T-helper 1 cell treated with Interleukin-12 subunit alpha and Interleukin-12 subunit beta and Interleukin-4 antibody, amounts not matched to agents 30 μg/mL and 1 μg/mL, for 36 hours (primary cell): ENCODE measurements around the gene SLC26A8.
"Not testable (repeated sequence)": the region's sequence is repeated elsewhere in the genome, so short reads cannot be mapped to it uniquely, and the experiment has no call there.

Experiments used
- H3K27ac Mint-ChIP-seq: one replicate; pipeline ENCODE4 v1.8.0; 2021; ENCODE audit warnings: mild to moderate bottlenecking, mixed read lengths
- H3K27me3 Mint-ChIP-seq: one replicate; pipeline ENCODE4 v1.8.0; 2021; ENCODE audit warnings: low read depth, mixed read lengths
- H3K36me3 Mint-ChIP-seq: one replicate; pipeline ENCODE4 v1.8.0; 2021; ENCODE audit warnings: low read depth, mixed read lengths
- H3K4me1 Mint-ChIP-seq: one replicate; pipeline ENCODE4 v1.8.0; 2021; ENCODE audit warnings: low read depth, mixed read lengths
- H3K4me3 Mint-ChIP-seq: one replicate; pipeline ENCODE4 v1.8.0; 2021; ENCODE audit warnings: mild to moderate bottlenecking, moderate library complexity, mixed read lengths
- H3K9me3 Mint-ChIP-seq: one replicate; pipeline ENCODE4 v1.8.0; 2021; ENCODE audit warnings: mixed read lengths

SLC26A8 gene

DNA sequence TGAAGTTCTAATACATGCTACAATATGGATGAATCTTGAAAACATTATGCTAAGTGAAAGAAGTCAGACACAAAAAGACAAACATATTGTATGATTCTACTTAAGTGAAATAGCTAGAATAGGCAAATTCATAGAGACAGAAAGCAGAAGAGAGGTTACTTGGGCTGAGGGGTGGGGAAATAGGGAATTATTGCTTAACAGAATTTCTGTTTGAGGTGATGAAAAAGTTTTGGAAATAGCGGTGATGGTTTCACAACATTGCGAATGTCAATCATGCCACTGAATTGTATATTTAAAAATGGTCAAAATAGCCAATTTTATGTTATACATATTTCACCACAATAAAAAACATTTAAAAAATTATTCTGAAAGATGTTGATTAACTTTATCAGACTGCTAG lies 6.1 kb downstream of the SLC26A8 start:
- no peaks in the 10 kb centered on the region for H3K4me1 Mint-ChIP-seq
- no peaks in the 10 kb centered on the region for H3K9me3 Mint-ChIP-seq
- no peak overlapping the region for H3K27ac Mint-ChIP-seq
- peaks cover 17% of the 10 kb centered on the region for H3K27me3 Mint-ChIP-seq
- no peak overlapping the region for H3K4me3 Mint-ChIP-seq
- no peaks in the 10 kb centered on the region for H3K36me3 Mint-ChIP-seq

DNA sequence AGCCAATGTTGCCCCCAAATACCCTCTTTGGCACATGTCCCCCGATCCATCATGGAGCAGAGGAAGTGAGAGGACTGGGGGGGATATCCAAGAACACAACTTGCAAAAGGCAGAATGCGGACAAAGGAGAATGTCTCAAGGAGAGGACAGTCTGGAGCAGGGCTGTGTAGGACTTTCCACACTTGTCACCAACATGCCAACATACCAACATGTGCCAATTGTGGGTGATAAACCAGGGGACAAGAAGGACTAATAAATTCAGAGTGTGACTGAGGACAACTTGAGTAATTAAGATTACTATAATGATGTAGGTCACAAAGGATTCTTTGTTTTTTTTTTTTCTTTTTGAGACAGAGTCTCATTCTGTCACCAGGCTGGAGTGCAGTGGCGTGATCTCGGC lies 8.8 kb downstream of the SLC26A8 start:
- Mint-ChIP-seq H3K36me3 (no peaks in the 10 kb centered on the region), H3K27ac (no peak overlapping the region), H3K27me3 (peaks cover 21% of the 10 kb centered on the region), H3K4me1 (no peaks in the 10 kb centered on the region), H3K9me3 (no peaks in the 10 kb centered on the region), H3K4me3 (no peak overlapping the region)

DNA sequence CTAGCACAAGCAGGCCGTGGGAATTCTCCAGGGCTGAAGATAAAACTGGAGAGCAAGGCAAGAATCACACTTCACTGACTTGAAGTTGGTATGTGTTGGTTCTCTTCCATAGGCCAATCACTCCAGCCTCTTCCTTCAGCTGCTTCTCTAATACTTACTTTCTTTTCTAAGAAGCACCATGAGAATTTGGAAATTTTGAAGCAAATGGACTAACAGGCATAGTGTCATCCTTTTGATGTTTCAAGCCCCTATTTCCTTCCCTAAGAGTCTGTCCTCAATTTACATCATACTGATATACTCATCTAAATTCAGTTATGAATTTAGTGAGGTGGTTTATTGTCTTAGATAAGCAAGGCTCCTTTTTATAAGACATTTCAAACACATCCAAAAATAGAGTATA lies 24.0 kb downstream of the SLC26A8 start:
- Mint-ChIP-seq H3K36me3 (no peaks in the 10 kb centered on the region), H3K27me3 (peaks cover 11% of the 10 kb centered on the region), H3K9me3 (no peaks in the 10 kb centered on the region), H3K4me1 (no peaks in the 10 kb centered on the region), H3K27ac (no peak overlapping the region), H3K4me3 (no peak overlapping the region)

DNA sequence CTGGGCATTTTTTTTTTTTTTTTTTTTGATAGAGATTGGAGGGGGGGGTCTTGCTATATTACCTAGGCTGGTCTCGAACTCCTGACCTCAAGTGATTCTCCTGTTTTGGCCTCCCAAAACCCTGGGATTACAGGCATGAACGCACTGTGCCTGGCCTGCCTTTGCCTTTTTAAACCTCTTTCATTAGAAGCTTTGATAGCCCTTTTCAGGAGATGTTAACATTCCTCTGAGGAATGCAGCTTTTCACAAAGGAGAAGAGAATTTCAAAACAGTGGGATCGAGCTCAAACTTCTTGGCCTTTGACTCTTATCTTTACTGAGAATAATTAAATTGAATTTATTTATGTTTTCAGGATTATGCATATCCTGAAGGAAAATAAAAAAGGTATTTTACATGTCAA lies 31.3 kb downstream of the SLC26A8 start:
- Mint-ChIP-seq H3K4me1 (no peaks in the 10 kb centered on the region), H3K4me3 (no peak overlapping the region), H3K27ac (no peak overlapping the region), H3K9me3 (no peaks in the 10 kb centered on the region), H3K27me3 (peaks cover 4% of the 10 kb centered on the region), H3K36me3 (no peaks in the 10 kb centered on the region)

DNA sequence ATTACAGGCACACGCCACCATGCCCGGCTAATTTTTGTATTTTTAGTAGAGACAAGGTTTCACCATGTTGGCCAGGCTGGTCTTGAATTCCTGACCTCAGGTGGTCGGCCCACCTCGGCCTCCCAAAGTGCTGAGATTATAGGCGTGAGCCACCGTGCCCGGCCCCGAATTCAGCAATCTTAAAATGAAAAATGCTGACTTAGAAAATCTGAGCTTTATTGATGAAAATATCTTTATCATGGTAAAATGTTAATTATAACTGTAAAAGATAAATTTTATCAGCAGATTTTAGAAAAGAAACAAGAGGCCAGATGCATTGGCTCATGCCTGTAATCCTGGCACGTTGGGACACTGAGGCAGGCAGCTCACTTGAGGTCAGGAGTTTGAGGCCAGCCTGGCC lies 36.4 kb downstream of the SLC26A8 start:
- H3K27ac Mint-ChIP-seq, H3K4me3 Mint-ChIP-seq, H3K9me3 Mint-ChIP-seq, H3K4me1 Mint-ChIP-seq, H3K36me3 Mint-ChIP-seq: not testable (repeated sequence)
- H3K27me3 Mint-ChIP-seq = peaks cover 17% of the 10 kb centered on the region

DNA sequence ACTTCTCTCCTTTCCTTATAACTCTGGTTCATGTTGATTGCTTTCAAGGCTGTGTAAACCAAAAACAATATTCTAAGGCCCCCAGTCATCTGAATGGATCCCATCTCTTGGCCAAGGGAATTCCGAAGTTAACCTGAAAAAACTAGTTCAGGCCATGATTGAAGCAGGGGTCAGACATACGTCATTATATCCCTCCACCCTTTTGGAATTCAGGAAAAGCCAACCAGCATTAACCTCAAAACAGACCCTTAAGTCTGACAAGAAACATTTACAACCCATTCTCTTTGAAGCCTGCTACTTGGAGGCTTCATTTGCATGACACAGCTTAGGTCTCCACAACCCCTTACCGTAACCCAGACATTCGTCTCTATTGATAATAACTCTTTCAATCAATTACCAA lies 39.7 kb downstream of the SLC26A8 start:
- Mint-ChIP-seq H3K4me3 (no peak overlapping the region), H3K27me3 (peaks cover 31% of the 10 kb centered on the region), H3K27ac (no peak overlapping the region), H3K36me3 (no peaks in the 10 kb centered on the region), H3K9me3 (no peaks in the 10 kb centered on the region), H3K4me1 (no peaks in the 10 kb centered on the region)

DNA sequence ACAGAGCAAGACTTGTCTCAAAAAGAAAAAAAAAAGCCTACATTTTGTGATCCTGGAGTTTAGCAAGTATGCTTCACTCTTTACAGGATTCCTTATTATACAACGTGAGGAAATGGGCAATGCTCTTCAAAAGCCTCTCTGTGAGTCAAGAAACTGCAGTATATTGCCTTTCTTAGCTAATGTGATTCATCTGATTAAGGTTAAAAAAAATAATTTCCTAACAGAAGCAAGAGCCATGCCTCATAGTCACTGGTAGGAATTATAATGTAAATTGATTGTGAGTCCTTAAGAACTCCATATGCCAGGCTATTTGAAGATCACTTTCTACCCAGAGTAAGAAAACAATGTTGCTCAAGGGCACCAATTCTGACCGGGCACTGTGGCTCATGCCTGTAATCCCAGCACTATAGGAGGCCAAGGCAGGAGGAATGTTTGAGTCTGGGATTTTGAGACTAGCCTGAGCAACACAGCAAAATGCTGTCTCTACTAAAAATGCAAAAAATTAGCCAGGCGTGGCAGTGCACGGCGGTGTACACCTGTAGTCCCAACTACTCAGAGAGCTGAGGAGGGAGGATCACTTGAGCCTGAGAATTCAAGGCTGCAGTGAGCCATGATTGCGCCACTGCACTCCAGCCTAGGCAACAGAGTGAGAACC lies 43.3 kb downstream of the SLC26A8 start:
- H3K36me3 Mint-ChIP-seq = no peaks in the 10 kb centered on the region
- H3K4me1 Mint-ChIP-seq = no peaks in the 10 kb centered on the region
- no peaks in the 10 kb centered on the region for H3K9me3 Mint-ChIP-seq
- H3K4me3 Mint-ChIP-seq = no peak overlapping the region
- H3K27ac Mint-ChIP-seq = no peak overlapping the region
- peaks cover 34% of the 10 kb centered on the region for H3K27me3 Mint-ChIP-seq

DNA sequence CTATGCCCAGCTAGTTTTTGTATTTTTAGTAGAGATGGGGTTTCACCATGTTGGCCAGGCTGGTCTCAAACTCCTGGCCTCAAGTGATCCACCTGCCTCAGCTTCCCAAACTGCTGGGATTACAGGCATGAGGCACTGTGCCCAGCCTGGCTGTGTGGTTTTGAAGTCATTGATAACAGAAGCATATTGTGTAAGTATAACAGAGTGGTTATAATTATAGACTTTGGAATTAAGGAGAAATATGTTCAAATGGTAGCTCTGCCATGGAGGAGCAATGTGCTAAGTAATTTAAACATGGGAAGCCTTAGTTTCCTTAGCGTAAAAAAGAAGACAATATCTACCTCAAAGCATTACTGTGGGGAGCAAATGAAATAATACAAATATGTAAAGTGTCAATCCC lies 44.3 kb downstream of the SLC26A8 start:
- H3K9me3 Mint-ChIP-seq, H3K4me3 Mint-ChIP-seq, H3K27ac Mint-ChIP-seq, H3K36me3 Mint-ChIP-seq, H3K4me1 Mint-ChIP-seq: not testable (repeated sequence)
- peaks cover 33% of the 10 kb centered on the region for H3K27me3 Mint-ChIP-seq

DNA sequence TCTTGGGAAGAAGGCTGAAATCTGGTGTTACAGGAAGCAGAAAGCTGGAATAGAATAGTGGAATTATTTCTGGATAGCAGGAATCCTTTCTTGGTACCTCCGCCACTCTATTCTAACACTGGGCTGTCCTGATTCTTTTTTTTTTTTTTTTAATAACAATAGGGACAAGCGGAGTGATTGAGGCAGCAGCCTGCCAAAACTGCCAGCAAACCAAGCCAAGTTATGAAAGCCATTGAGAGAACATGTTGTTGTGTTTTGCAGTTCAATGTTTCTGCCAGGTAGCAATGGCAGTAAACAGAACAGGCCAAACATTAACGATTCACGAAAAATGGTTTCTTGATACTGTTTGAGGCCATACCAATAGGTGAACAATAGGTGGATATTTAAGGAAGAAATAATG lies 47.1 kb downstream of the SLC26A8 start:
- Mint-ChIP-seq H3K36me3 (no peaks in the 10 kb centered on the region), H3K9me3 (no peaks in the 10 kb centered on the region), H3K27ac (no peak overlapping the region), H3K4me1 (peaks cover 3% of the 10 kb centered on the region), H3K27me3 (peaks cover 18% of the 10 kb centered on the region), H3K4me3 (no peak overlapping the region)

DNA sequence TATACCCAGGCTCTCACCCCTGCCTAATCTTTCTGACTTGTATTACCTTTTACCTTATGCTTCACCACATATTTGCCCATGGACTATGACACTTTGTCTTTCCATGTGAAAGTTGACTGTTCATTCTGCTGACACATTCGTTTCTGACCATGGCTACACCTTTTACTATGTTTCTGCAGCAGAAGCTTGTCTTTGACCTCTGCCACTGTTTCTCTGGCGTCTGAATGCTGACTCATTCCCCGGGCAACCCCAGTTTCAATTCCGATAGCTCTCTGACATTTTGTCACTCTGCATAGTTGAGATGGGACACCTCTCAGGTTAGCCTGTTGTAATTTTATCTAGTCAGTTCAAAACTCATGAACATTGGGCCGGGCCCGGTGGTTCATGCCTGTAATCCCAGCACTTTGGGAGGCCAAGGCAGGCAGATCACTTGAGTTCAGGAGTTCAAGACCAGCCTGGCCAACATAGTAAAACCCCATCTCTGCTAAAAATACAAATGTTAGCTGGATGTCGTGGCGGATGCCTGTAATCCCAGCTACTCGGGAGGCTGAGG lies 50.7 kb downstream of the SLC26A8 start:
- no peaks in the 10 kb centered on the region for H3K36me3 Mint-ChIP-seq
- H3K27ac Mint-ChIP-seq = peak overlapping the region; percentile 5
- H3K27me3 Mint-ChIP-seq = peaks cover 2% of the 10 kb centered on the region
- no peak overlapping the region for H3K4me3 Mint-ChIP-seq
- H3K9me3 Mint-ChIP-seq = no peaks in the 10 kb centered on the region
- peaks cover 3% of the 10 kb centered on the region for H3K4me1 Mint-ChIP-seq

DNA sequence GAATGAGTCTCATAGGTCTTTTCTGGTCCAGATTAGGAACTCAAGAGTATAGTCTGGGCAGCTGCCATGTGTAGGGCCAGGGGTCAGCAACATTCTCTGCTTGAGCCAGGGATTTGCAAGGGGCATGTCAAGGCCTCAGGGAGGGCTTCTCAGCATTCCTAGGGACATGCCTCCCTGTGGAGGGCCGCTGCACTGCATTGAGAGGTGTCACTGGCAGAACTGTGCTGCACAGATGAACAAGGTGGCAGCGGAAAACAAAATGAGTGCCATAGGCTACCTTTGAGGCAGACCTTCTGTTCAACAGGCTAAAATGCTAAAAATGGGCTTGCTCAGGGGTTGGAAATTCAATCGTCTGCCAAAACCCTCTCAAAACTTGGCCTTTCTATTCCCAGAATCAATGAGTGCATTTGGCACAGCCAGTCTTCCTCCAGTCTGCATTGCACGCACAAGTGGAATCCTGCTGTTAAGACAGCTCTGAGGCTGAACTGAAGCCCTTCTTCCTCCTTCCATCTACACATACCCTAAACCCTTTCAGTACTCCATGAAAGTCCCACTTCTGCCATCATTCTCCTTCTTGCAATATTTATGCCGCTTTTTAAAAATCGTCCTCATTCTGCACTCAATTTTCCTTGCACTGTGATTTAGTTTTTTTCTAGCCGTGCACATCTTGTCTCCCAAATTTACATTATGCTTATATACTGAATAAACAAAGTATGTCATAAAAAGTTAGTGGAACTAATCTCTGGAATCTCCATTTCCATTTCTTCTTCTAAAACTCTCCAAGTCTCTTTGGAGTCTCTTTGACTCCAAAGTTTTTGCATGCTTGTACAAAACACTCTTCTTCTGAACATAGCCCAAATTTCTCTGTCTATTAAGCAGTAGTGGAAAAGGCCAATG lies 51.7 kb downstream of the SLC26A8 start:
- Mint-ChIP-seq H3K9me3 (no peaks in the 10 kb centered on the region), H3K27me3 (no peaks in the 10 kb centered on the region), H3K4me1 (peaks cover 3% of the 10 kb centered on the region), H3K27ac (no peak overlapping the region), H3K4me3 (no peak overlapping the region), H3K36me3 (no peaks in the 10 kb centered on the region)

DNA sequence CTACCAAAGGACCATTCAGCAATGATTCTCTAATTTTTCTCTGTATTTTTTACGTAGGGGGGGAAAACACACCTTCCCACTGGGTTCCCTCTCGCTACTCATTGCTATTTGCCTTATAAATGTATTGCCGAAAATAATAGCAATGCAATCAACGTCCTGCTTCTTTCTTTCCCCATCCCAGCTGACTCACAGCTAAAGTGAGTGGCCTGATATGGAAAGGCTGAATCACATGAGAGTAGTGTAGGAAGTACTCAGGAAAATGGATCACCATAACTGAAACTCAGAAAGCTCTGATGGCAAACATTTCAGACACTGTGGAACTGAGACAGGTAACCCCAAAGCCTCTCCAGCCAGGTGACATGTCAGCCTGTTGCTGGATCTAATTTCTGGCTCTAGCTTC lies 54.3 kb downstream of the SLC26A8 start:
- H3K27me3 Mint-ChIP-seq = peaks cover 4% of the 10 kb centered on the region
- H3K4me1 Mint-ChIP-seq = peaks cover 3% of the 10 kb centered on the region
- H3K27ac Mint-ChIP-seq = no peak overlapping the region
- H3K36me3 Mint-ChIP-seq = no peaks in the 10 kb centered on the region
- no peak overlapping the region for H3K4me3 Mint-ChIP-seq
- no peaks in the 10 kb centered on the region for H3K9me3 Mint-ChIP-seq

DNA sequence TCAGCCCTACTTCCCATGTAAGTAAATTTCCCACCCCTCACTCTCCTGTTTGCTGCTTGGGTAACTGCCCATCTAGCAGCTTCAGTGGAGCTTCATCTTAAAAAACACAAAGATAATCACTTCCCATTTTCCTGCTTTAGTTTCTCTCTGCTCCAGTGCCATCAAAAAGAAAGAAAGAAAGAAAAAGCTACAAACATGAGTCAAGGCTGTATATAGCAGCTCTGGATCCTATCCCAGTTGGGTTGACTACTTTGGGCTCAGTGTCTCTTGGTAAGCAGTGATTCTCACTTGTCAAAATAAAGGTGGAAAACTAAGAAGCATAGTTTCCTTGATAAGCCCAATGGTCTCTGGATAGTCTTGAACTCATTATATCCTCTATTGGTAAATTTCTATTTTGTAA lies 54.8 kb downstream of the SLC26A8 start:
- Mint-ChIP-seq H3K4me3 (no peak overlapping the region), H3K9me3 (no peaks in the 10 kb centered on the region), H3K36me3 (no peaks in the 10 kb centered on the region), H3K27me3 (peaks cover 4% of the 10 kb centered on the region), H3K27ac (no peak overlapping the region), H3K4me1 (peaks cover 3% of the 10 kb centered on the region)

DNA sequence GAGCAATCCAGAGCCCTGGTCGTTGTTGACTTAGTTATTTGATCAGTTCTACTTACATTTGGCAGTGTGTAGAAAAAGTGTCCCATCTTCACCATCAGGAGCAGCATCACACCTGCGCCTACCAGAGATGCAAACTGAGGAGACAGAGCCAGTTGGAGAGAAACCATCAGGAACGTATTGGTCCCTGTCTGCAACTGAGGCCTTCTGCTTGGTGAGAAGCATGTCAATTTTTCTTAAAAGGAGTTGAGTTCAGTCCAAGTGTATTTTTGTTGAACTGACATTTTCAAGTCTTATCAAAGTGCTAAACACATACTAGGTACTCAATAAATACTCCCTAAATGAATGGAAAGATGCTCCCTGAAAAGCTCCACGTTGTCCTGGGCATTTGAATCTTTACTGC lies 55.6 kb downstream of the SLC26A8 start:
- Mint-ChIP-seq H3K27me3 (peaks cover 4% of the 10 kb centered on the region), H3K4me1 (peaks cover 3% of the 10 kb centered on the region)

More for the DNA sequence above, 55.6 kb downstream of the SLC26A8 start:
- Mint-ChIP-seq H3K36me3 (no peaks in the 10 kb centered on the region), H3K9me3 (no peaks in the 10 kb centered on the region), H3K27ac (no peak overlapping the region), H3K4me3 (no peak overlapping the region)
